Vagina (tissue), 2 donors: Measurements from ENCODE around the gene PANX1. TPM values are rescaled to one million over a fixed set of nuclear protein-coding genes. Genes with fewer than 3 reads are reported as not detected.

Source experiments
- DNase-seq, 2 donors: peaks; one replicate each; pipeline ENCODE4 v3.0.0-alpha.2; 2017; ENCODE audit errors: extremely low spot score in 2 of 2
- H3K27ac ChIP-seq: fragments of 200-600 bp; sonication (generic); one replicate; pipeline ENCODE4 v1.5.1; 2019
- H3K27me3 ChIP-seq: fragments of 200-600 bp; sonication (generic); one replicate; pipeline ENCODE4 v1.5.1; 2019
- H3K36me3 ChIP-seq, 2 donors: fragments of 200-600 bp; sonication (generic); one replicate each; pipeline ENCODE4 v1.5.1; 2017 to 2019
- H3K4me1 ChIP-seq: fragments of 200-600 bp; sonication (generic); one replicate; pipeline ENCODE4 v1.5.1; 2019
- H3K4me3 ChIP-seq, 2 donors: fragments of 200-600 bp; sonication (generic); 1 replicate in 1 of 2; 2 replicates in 1 of 2; pipeline ENCODE4 v1.5.1; 2016 to 2019
- H3K9me3 ChIP-seq: fragments of 200-600 bp; sonication (generic); one replicate; pipeline ENCODE4 v1.5.1; 2019
- POLR2A ChIP-seq, 2 donors: fragments of 450-650 bp; IDR thresholded peaks; one replicate each; pipeline ENCODE4 v1.6.1; 2017; ENCODE audit warnings: antibody characterized with exemption in 2 of 2, mild to moderate bottlenecking in 2 of 2, moderate library complexity in 2 of 2
- POLR2AphosphoS5 ChIP-seq, 2 donors: sonication (generic); formaldehyde crosslinking; IDR thresholded peaks; one replicate each; pipeline ENCODE4 v1.9.0; 2017; ENCODE audit warnings: antibody characterized with exemption in 2 of 2, mild to moderate bottlenecking in 2 of 2, low read depth in 1 of 2; ENCODE audit not compliant: insufficient read depth in 1 of 2
- intact Hi-C: fragments of 100-400 bp; cut with DNase I; formaldehyde crosslinking; loops from one replicate; pipeline ENCODE4 v1.15.1; 2023
- total RNA-seq: library from RNA; depleted of rRNA; stranded (reverse); fragments of >200 nt; gene quantifications from one replicate; pipeline ENCODE4 v1.2.3, GENCODE V29; 2016
- TF ChIP-seq, protein P1 (sequence below), 3 experiments: fragments of 450-650 bp in 2 of 3; fragments of 200-600 bp in 1 of 3; sonication (generic) in 1 of 3; IDR thresholded peaks; one replicate each; pipeline ENCODE4 v1.5.1; 2017 to 2019; ENCODE audit warnings: antibody characterized with exemption in 3 of 3, mild to moderate bottlenecking in 2 of 3, moderate library complexity in 2 of 3

PANX1 gene
- total RNA-seq, 1 donor from 2014 or later: 18.9 TPM

- no peak for DNase-seq
- peaks cover 77% of the 10 kb centered on the region for H3K4me1 ChIP-seq
- intact Hi-C loops: no loop called here
- no peaks in the 10 kb centered on the region for H3K27me3 ChIP-seq
- peak overlapping the region; percentile 94 for H3K27ac ChIP-seq
- no peak overlapping the region for H3K4me3 ChIP-seq
- H3K9me3 ChIP-seq: no peaks in the 10 kb centered on the region
- TF ChIP-seq POLR2A (IDR thresholded peaks at IDR 0.05) (no peak), POLR2AphosphoS5 (IDR thresholded peaks at IDR 0.05; ENCODE audit: insufficient read depth in 1 of 2, low read depth in 1 of 2) (no peak)
- TF ChIP-seq, protein P1, sequence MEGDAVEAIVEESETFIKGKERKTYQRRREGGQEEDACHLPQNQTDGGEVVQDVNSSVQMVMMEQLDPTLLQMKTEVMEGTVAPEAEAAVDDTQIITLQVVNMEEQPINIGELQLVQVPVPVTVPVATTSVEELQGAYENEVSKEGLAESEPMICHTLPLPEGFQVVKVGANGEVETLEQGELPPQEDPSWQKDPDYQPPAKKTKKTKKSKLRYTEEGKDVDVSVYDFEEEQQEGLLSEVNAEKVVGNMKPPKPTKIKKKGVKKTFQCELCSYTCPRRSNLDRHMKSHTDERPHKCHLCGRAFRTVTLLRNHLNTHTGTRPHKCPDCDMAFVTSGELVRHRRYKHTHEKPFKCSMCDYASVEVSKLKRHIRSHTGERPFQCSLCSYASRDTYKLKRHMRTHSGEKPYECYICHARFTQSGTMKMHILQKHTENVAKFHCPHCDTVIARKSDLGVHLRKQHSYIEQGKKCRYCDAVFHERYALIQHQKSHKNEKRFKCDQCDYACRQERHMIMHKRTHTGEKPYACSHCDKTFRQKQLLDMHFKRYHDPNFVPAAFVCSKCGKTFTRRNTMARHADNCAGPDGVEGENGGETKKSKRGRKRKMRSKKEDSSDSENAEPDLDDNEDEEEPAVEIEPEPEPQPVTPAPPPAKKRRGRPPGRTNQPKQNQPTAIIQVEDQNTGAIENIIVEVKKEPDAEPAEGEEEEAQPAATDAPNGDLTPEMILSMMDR (IDR thresholded peaks at IDR 0.05): no peak
- H3K36me3 ChIP-seq: no peaks in the 10 kb centered on the region
Observed at GRCh38 chr11:94131718-94132115, 3.1 kb downstream of the PANX1 start.

DNA sequence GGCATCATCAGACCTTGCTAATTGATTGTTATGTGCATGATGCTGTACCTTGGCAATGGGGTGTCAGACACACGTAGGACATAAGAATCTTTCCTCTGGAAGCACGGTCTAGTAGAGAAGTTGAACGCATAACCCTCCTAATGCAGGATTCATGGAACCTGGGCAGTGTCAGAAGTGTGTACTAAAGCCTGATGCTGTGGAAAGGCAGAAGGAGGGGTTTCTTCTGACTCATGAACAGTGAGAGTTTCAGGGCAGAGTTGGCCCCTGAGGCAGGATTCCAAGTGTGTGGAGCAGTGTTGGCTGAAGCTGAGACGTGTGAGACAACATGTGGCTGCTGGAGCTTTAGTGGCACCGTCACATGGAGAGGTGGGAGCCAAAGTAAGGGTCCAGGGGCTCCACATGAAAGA lies 3.5 kb downstream of the PANX1 start:
- Histone ChIP-seq H3K4me3 (no peak overlapping the region), H3K27me3 (no peaks in the 10 kb centered on the region), H3K9me3 (no peaks in the 10 kb centered on the region), H3K36me3 (no peaks in the 10 kb centered on the region), H3K27ac (peak overlapping the region; percentile 94), H3K4me1 (peaks cover 81% of the 10 kb centered on the region)
- intact Hi-C loops: no loop called here
- TF ChIP-seq, protein P1 (IDR thresholded peaks at IDR 0.05): no peak
- TF ChIP-seq POLR2A (IDR thresholded peaks at IDR 0.05): no peak
- TF ChIP-seq POLR2AphosphoS5 (IDR thresholded peaks at IDR 0.05; ENCODE audit: insufficient read depth in 1 of 2, low read depth in 1 of 2): no peak
- DNase-seq: no peak

DNA sequence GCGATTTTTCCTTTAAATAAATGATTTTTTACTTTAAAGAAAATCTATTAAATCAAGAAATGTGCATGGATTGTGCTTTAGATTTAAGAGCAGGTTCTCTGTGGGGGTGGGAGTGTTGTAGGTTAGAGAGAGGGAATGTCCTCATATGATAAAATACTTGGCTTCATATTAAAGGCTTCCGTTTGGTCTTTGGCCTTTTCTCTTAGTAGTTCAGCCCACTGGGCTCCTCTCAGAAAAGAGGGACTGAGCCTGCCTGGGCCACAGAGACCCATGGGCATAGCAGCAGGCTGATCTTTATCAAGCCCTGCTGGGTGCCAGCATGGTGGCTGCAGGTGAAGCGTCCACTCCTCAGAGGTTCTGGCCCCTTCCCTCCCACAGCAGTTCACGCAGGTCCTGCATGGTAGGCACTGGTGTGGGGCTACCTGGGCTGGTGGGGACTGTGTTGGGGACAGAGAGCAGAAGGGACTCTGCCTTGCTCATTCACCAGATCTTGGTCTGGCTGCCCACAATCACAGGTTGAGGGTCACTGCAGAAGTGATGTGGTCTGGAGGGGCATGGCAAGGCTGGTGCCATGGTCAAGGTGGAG lies 4.3 kb downstream of the PANX1 start:
- Histone ChIP-seq H3K4me3 (no peak overlapping the region), H3K9me3 (no peaks in the 10 kb centered on the region), H3K4me1 (peaks cover 77% of the 10 kb centered on the region), H3K36me3 (no peaks in the 10 kb centered on the region), H3K27me3 (no peaks in the 10 kb centered on the region), H3K27ac (peak overlapping the region; percentile 15)
- TF ChIP-seq POLR2AphosphoS5 (IDR thresholded peaks at IDR 0.05; ENCODE audit: insufficient read depth in 1 of 2, low read depth in 1 of 2) (no peak), POLR2A (IDR thresholded peaks at IDR 0.05) (no peak)
- TF ChIP-seq, protein P1 (IDR thresholded peaks at IDR 0.05): no peak
- DNase-seq: no peak
- intact Hi-C loops: no loop called here

- Histone ChIP-seq H3K4me3 (no peak overlapping the region), H3K9me3 (no peaks in the 10 kb centered on the region), H3K4me1 (peaks cover 74% of the 10 kb centered on the region), H3K36me3 (no peaks in the 10 kb centered on the region), H3K27ac (peak overlapping the region; percentile 76), H3K27me3 (no peaks in the 10 kb centered on the region)
- intact Hi-C loops: no loop called here
- DNase-seq: no peak
- TF ChIP-seq POLR2AphosphoS5 (IDR thresholded peaks at IDR 0.05; ENCODE audit: insufficient read depth in 1 of 2, low read depth in 1 of 2) (no peak), POLR2A (IDR thresholded peaks at IDR 0.05) (no peak)
- TF ChIP-seq, protein P1 (IDR thresholded peaks at IDR 0.05): no peak
Observed at GRCh38 chr11:94133752-94134151, 5.1 kb downstream of the PANX1 start.

GRCh38 chr11:94134651-94135512 lies 6.2 kb downstream of the PANX1 start:
- peak overlapping the region; percentile 76 for H3K27ac ChIP-seq
- TF ChIP-seq POLR2AphosphoS5 (IDR thresholded peaks at IDR 0.05; ENCODE audit: insufficient read depth in 1 of 2, low read depth in 1 of 2) (peak; percentile 47 to 54), POLR2A (IDR thresholded peaks at IDR 0.05) (no peak)
- peak overlapping the region in 1 of 2 donors; percentile 15 for H3K4me3 ChIP-seq
- no peaks in the 10 kb centered on the region for H3K36me3 ChIP-seq
- no peaks in the 10 kb centered on the region for H3K27me3 ChIP-seq
- DNase-seq: peak in 1 of 2 donors; percentile 90
- no peaks in the 10 kb centered on the region for H3K9me3 ChIP-seq
- peaks cover 68% of the 10 kb centered on the region for H3K4me1 ChIP-seq
- intact Hi-C loops: no loop called here
